HepG2 (cell line): Measurements from ENCODE around the gene BAZ1A. TPM values are rescaled to one million over a fixed set of nuclear protein-coding genes. Genes with fewer than 3 reads are reported as not detected.

Experiments
- AGO2 ChIP-seq: fragments of 200-400 bp; formaldehyde crosslinking; optimal IDR thresholded peaks from 2 replicates; pipeline ENCODE3; 2017; ENCODE audit warnings: mild to moderate bottlenecking, low read depth, low read length, moderate library complexity
- CBFB ChIP-seq: sonication (generic); formaldehyde crosslinking; IDR thresholded peaks from 2 replicates; pipeline ENCODE4 v1.4.0; 2020; ENCODE audit warnings: missing genetic modification reagents
- GPN1 ChIP-seq: sonication (generic); formaldehyde crosslinking; IDR thresholded peaks from 2 replicates; pipeline ENCODE4 v1.5.1; 2020; ENCODE audit warnings: missing genetic modification reagents, borderline replicate concordance
- HMGXB4 ChIP-seq, 2 experiments: sonication (generic) in 1 of 2; formaldehyde crosslinking in 1 of 2; IDR thresholded peaks; 2 replicates each; pipeline versions ENCODE4 v1.4.0 to v1.6.1; 2018 to 2020; ENCODE audit warnings: missing genetic modification reagents in 2 of 2, borderline replicate concordance in 1 of 2, low read depth in 1 of 2, mild to moderate bottlenecking in 1 of 2, missing biosample characterization in 1 of 2
- MXD3 ChIP-seq: IDR thresholded peaks from 2 replicates; pipeline ENCODE4 v1.6.1; 2016; ENCODE audit warnings: mild to moderate bottlenecking, missing biosample characterization, missing genetic modification reagents
- NCOA2 ChIP-seq: sonication (generic); formaldehyde crosslinking; IDR thresholded peaks from 2 replicates; pipeline ENCODE4 v1.8.0; 2022; ENCODE audit warnings: inconsistent platforms
- TFDP2 ChIP-seq: sonication (generic); formaldehyde crosslinking; IDR thresholded peaks from 2 replicates; pipeline ENCODE4 v1.4.0; 2020; ENCODE audit warnings: missing genetic modification reagents
- TGIF2 ChIP-seq: IDR thresholded peaks from 2 replicates; pipeline ENCODE4 v1.6.1; 2016; ENCODE audit warnings: control low read depth, missing compliant biosample characterization
- XRCC5 ChIP-seq: fragments of 200-400 bp; formaldehyde crosslinking; optimal IDR thresholded peaks from 2 replicates; pipeline ENCODE3; 2017; ENCODE audit warnings: mild to moderate bottlenecking, low read length
- YEATS4 ChIP-seq: sonication (generic); formaldehyde crosslinking; IDR thresholded peaks from 2 replicates; pipeline ENCODE4 v1.4.0; 2020; ENCODE audit warnings: missing genetic modification reagents, borderline replicate concordance
- ZFP91 ChIP-seq: sonication (generic); formaldehyde crosslinking; IDR thresholded peaks from 2 replicates; pipeline ENCODE4 v1.9.0; 2022; ENCODE audit warnings: missing genetic modification reagents, mild to moderate bottlenecking, borderline replicate concordance
- ZNF407 ChIP-seq: sonication (generic); formaldehyde crosslinking; IDR thresholded peaks from one replicate; pipeline ENCODE4 v1.5.1; 2020; ENCODE audit warnings: mild to moderate bottlenecking, missing genetic modification reagents; ENCODE audit errors: not compliant biosample characterization
- ZNF484 ChIP-seq: sonication (generic); formaldehyde crosslinking; IDR thresholded peaks from 2 replicates; pipeline ENCODE4 v1.5.1; 2020; ENCODE audit warnings: mild to moderate bottlenecking, low read depth, missing genetic modification reagents, borderline replicate concordance
- ZNF761 ChIP-seq: sonication (generic); formaldehyde crosslinking; conservative IDR thresholded peaks from 2 replicates; pipeline ENCODE4 v1.4.0; 2020; ENCODE audit warnings: mild to moderate bottlenecking, missing genetic modification reagents
- polyA plus RNA-seq, 8 experiments: library from polyadenylated mRNA; depleted of rRNA in 3 of 8; stranded (reverse) in 7 of 8; unstranded in 1 of 8; fragments of >200 nt; fragmentation: Illumina TruSeq in 4 of 8; extraction: Trizol in 4 of 8; gene quantifications; 2 replicates each; pipeline versions ENCODE4 v1.2.1 to v1.2.3, GENCODE V29; 2011 to 2016; ENCODE audit warnings: low read depth in 4 of 8, missing spikeins in 1 of 8, mixed read lengths in 1 of 8; ENCODE audit not compliant: insufficient read depth in 1 of 8
- total RNA-seq, 5 experiments: library from RNA; depleted of rRNA; stranded (reverse); fragments of >200 nt; fragmentation: Illumina TruSeq; extraction: Trizol; gene quantifications; 2 replicates each; pipeline ENCODE4 v1.2.3, GENCODE V29; 2016; ENCODE audit warnings: low read depth in 1 of 5

The BAZ1A gene
- total and polyA plus RNA-seq, 2 of the 13 experiments (the other 11 are each of a cell fraction or from before 2014, with no cell fraction given) = 20.9 to 56.8 TPM

GRCh38 chr14:34874386-34875030 is 652 bp downstream of the BAZ1A start (continued):
- no peak for TF ChIP-seq ZNF407 (CRISPR knock-in tag)
- peak; percentile 67 for TF ChIP-seq AGO2
- TF ChIP-seq TGIF2 (CRISPR knock-in tag) = peak; percentile 32; the same call in 1 of the 2 replicates
- TF ChIP-seq ZFP91 (CRISPR knock-in tag) = peak; percentile 1; the same call in 1 of the 2 replicates
- peak; percentile 80; the same call in 1 of the 2 replicates for TF ChIP-seq GPN1
- TF ChIP-seq ZNF761 = no peak
- 0 out of 2 replicates have a peak, but pooled peaks have one; percentile 1 for TF ChIP-seq NCOA2 (CRISPR knock-in tag)
- TF ChIP-seq HMGXB4 (CRISPR knock-in tag; IDR thresholded peaks at IDR 0.05; ENCODE audit: borderline replicate concordance in 1 of 2, low read depth in 1 of 2) = peak in 1 of 2 experiments; percentile 42; a peak in 1 of 4 replicates
- peak; percentile 10 for TF ChIP-seq XRCC5
- peak; percentile 67 for TF ChIP-seq MXD3 (CRISPR knock-in tag)
- 0 out of 2 replicates have a peak, but pooled peaks have one; percentile 5 for TF ChIP-seq CBFB
- no peak for TF ChIP-seq ZNF484 (CRISPR knock-in tag)
- TF ChIP-seq TFDP2 (CRISPR knock-in tag) = peak; percentile 46; the same call in 1 of the 2 replicates
- TF ChIP-seq YEATS4 (CRISPR knock-in tag) = no peak; the same call in 1 of the 2 replicates
